K562 (cell line): ENCODE data around the gene FAM53A. TPM values are rescaled to one million over a fixed set of nuclear protein-coding genes. Genes with fewer than 3 reads are reported as not detected.
A peak's percentile ranks its signal among the peaks of the same experiment; 100 is the strongest.

Experiments
- ATAC-seq: fragments of 200-7000 bp; cut with Tn5 transposase; 3 replicates; pipeline ENCODE4 v1.9.1; 2020; ENCODE audit warnings: moderate library complexity
- BruUV-seq: library from RNA; stranded (reverse); fragments of 400-500 nt; replicated peaks from 2 replicates; lab custom pipeline; 2021; lab: Mats Ljungman, UMichigan
- CTCF ChIA-PET: fragments of 300-600 bp; formaldehyde crosslinking; extraction: SDS; loops from one replicate; lab custom pipeline; 2021; ENCODE audit warnings: low intra/inter-chr PET ratio; lab: Yijun Ruan, JAX
- POLR2A ChIA-PET: fragments of 300-600, 350-650 bp; sonication (Branson Sonifier 250); formaldehyde crosslinking; extraction: SDS; loops from one replicate; lab custom pipeline; 2021; ENCODE audit warnings: antibody characterized with exemption, inconsistent platforms; lab: Yijun Ruan, JAX
- DNase-seq, 4 experiments: peaks; one replicate each; pipeline versions ENCODE4 v3.0.0 to v3.0.0-alpha.2; 2011 to 2018; ENCODE audit warnings: low spot score in 3 of 4, mixed read lengths in 3 of 4; ENCODE audit errors: extremely low read depth in 1 of 4
- FAIRE-seq: peaks from 2 replicates; lab custom pipeline; 2011; peaks lifted over from hg19 to GRCh38; lab: Jason Lieb, UNC
- H2AFZ ChIP-seq: 2 replicates; pipeline ENCODE4 v1.6.0; 2011; ENCODE audit warnings: low read depth, low read length, control low read depth, inconsistent platforms
- H3K27ac ChIP-seq: fragments of 200-600 bp; 3 replicates; pipeline ENCODE4 v1.8.0; 2011; ENCODE audit warnings: low read depth, mild to moderate bottlenecking, control low read depth, inconsistent platforms, low read length, moderate library complexity, mixed read lengths; ENCODE audit errors: extremely low read depth
- H3K27me3 ChIP-seq, 2 experiments: fragments of 300-600 bp in 1 of 2; 2 replicates in 1 of 2; 3 replicates in 1 of 2; pipeline versions ENCODE4 v1.6.0 to v1.8.0; 2011; ENCODE audit warnings: inconsistent platforms in 2 of 2, low read length in 2 of 2, mild to moderate bottlenecking in 1 of 2, mixed read lengths in 1 of 2, moderate library complexity in 1 of 2; ENCODE audit not compliant: control insufficient read depth in 2 of 2, insufficient read depth in 2 of 2
- H3K36me3 ChIP-seq: fragments of 300-600 bp; 3 replicates; pipeline ENCODE4 v1.8.0; 2011; ENCODE audit warnings: mild to moderate bottlenecking, low read length, inconsistent platforms; ENCODE audit not compliant: control insufficient read depth, insufficient read depth
- H3K4me1 ChIP-seq, 2 experiments: fragments of 200-600 bp in 1 of 2; replicated peaks in 1 of 2; 2 replicates in 1 of 2; 3 replicates in 1 of 2; pipeline versions ENCODE4 v1.5.1 to v1.8.0; 2011; ENCODE audit warnings: inconsistent platforms in 2 of 2, low read length in 2 of 2, mild to moderate bottlenecking in 1 of 2, mixed read lengths in 1 of 2, moderate library complexity in 1 of 2; ENCODE audit not compliant: control insufficient read depth in 2 of 2, insufficient read depth in 2 of 2
- H3K4me2 ChIP-seq: 2 replicates; pipeline ENCODE4 v1.6.1; 2011; ENCODE audit warnings: low read length, control low read depth, inconsistent platforms, mixed read lengths; ENCODE audit not compliant: insufficient read depth
- H3K4me3 ChIP-seq: fragments of 200-600 bp; sonication (generic), shearing (Covaris generic); 2 replicates; pipeline ENCODE4 v1.5.1; 2016; ENCODE audit warnings: control low read depth, inconsistent platforms
- H3K79me2 ChIP-seq: fragments of 200-600 bp; 3 replicates; pipeline ENCODE4 v1.8.0; 2011; ENCODE audit warnings: low read length, inconsistent platforms; ENCODE audit not compliant: control insufficient read depth, insufficient read depth
- H3K9ac ChIP-seq, 2 experiments: 2 replicates each; pipeline versions ENCODE4 v1.6.0 to v1.6.1; 2011; ENCODE audit warnings: low read depth in 2 of 2, low read length in 2 of 2, control low read depth in 1 of 2, inconsistent platforms in 1 of 2, mild to moderate bottlenecking in 1 of 2, mixed read lengths in 1 of 2; ENCODE audit not compliant: insufficient read depth in 1 of 2
- H3K9me1 ChIP-seq: one replicate; pipeline ENCODE4 v1.6.0; 2011; ENCODE audit warnings: inconsistent platforms, mild to moderate bottlenecking, low read length, moderate library complexity; ENCODE audit not compliant: control insufficient read depth, insufficient read depth
- H3K9me3 ChIP-seq: replicated peaks from 2 replicates; pipeline ENCODE4 v1.5.1; 2011; ENCODE audit warnings: low read depth, low read length, inconsistent platforms; ENCODE audit not compliant: control insufficient read depth, insufficient read depth
- H4K20me1 ChIP-seq: replicated peaks from 2 replicates; pipeline ENCODE4 v1.6.1; 2011; ENCODE audit warnings: low read length, inconsistent platforms, mixed read lengths; ENCODE audit not compliant: control insufficient read depth, insufficient read depth
- GTF2A2 ChIP-seq: IDR thresholded peaks from 2 replicates; pipeline ENCODE4 v1.6.1; 2016; ENCODE audit warnings: mild to moderate bottlenecking, missing genetic modification characterization, missing compliant biosample characterization
- STAT5A ChIP-seq: IDR thresholded peaks from 2 replicates; pipeline ENCODE4 v1.6.1; 2012; ENCODE audit warnings: low read length, inconsistent platforms, borderline replicate concordance
- WGBS: fragments of 100-300 bp; shearing (Covaris generic); methylation state at CpG from one replicate; pipeline ENCODE4 v1.1.6; 2016; ENCODE audit warnings: low coverage, mixed read lengths; ENCODE audit not compliant: insufficient coverage; ENCODE audit errors: missing lambda C conversion rate; 5-methylcytosine and 5-hydroxymethylcytosine counted together
- in situ Hi-C: fragments of 300-500 bp; cut with MboI; formaldehyde crosslinking; loops from 4 replicates; pipeline ENCODE4 v1.15.0; 2018; ENCODE audit warnings: inconsistent platforms, mixed read lengths
- intact Hi-C: fragments of 100-400 bp; cut with micrococcal nuclease; formaldehyde crosslinking; loops from 2 replicates; pipeline ENCODE4 v1.14.2; 2022
- polyA plus RNA-seq, 8 experiments: library from polyadenylated mRNA; depleted of rRNA in 4 of 8; stranded (reverse) in 5 of 8; unstranded in 3 of 8; fragments of >200 nt; fragmentation: Nextera tagmentation in 2 of 8; fragmentation: Illumina TruSeq in 1 of 8; extraction: Ambion mirVana in 2 of 8; extraction: Trizol in 1 of 8; gene quantifications; 2 replicates each; pipeline versions ENCODE4 v1.2.1 to v1.2.3, GENCODE V29; 2011 to 2014; ENCODE audit warnings: inconsistent platforms in 1 of 8, missing spikeins in 1 of 8
- total RNA-seq, 7 experiments: library from RNA; depleted of rRNA in 6 of 7; stranded (reverse); fragments of >200 nt in 6 of 7; fragmentation: Illumina TruSeq in 2 of 7; extraction: Trizol in 2 of 7; gene quantifications; 2 replicates each; pipeline versions ENCODE4 v1.2.1 to v1.2.3, GENCODE V29; 2011 to 2021; ENCODE audit warnings: low replicate concordance in 1 of 7
- TF ChIP-seq, protein P1 (sequence below): fragments of 200-800 bp; sonication (Bioruptor generic); IDR thresholded peaks from 2 replicates; pipeline ENCODE4 v1.6.1; 2016; ENCODE audit warnings: missing genetic modification characterization, missing compliant biosample characterization

Gene FAM53A
- total and polyA plus RNA-seq, 9 of the 15 experiments (the other 6 are each of a cell fraction or from before 2014, with no cell fraction given): 0.53 to 2.7 (median 1.4) TPM; not detected in 2

DNA sequence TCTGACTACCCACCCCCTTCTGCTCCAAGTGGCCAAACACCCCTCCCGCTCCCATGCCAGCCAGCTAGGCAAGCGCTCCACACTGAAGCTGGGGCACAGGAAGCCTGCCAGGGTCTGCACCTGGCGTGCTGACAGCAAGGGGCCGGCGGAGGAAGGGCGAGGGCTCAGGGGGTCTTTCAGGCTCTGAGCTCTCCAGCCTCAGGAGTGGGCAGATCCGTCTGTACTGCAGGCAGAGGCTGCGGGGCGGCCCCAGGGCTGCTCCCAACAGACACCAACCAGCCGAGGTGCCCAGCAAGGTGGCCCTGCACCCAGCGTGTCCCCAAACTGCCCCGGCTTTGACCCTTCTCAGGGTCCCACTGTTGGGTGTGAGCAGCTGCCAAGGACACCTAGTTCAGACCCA lies 14.8 kb downstream of the FAM53A start:
- ATAC-seq: no peak
- Histone ChIP-seq H3K27me3 (no peaks in the 10 kb centered on the region), H3K27ac (no peak overlapping the region), H3K36me3 (no peaks in the 10 kb centered on the region), H3K79me2 (no peaks in the 10 kb centered on the region), H3K9me1 (no peaks in the 10 kb centered on the region), H4K20me1 (no peaks in the 10 kb centered on the region), H3K4me2 (no peak overlapping the region), H3K4me1 (peaks cover 0 to 34% of the 10 kb centered on the region in 2 experiments; a peak in 2 of 5 replicates), H2AFZ (no peak overlapping the region), H3K9me3 (no peaks in the 10 kb centered on the region), H3K4me3 (no peak overlapping the region), H3K9ac (0 out of 4 replicates have a peak overlapping the region, but pooled peaks of 1 of the 2 experiments have one; percentile 6)
- CTCF ChIA-PET: no interaction called here
- no peak for DNase-seq
- in situ Hi-C loops: no loop called here
- WGBS: 36% methylated on average over 12 of the region's 12 CpGs
- FAIRE-seq: no peak
- TF ChIP-seq, protein P1, sequence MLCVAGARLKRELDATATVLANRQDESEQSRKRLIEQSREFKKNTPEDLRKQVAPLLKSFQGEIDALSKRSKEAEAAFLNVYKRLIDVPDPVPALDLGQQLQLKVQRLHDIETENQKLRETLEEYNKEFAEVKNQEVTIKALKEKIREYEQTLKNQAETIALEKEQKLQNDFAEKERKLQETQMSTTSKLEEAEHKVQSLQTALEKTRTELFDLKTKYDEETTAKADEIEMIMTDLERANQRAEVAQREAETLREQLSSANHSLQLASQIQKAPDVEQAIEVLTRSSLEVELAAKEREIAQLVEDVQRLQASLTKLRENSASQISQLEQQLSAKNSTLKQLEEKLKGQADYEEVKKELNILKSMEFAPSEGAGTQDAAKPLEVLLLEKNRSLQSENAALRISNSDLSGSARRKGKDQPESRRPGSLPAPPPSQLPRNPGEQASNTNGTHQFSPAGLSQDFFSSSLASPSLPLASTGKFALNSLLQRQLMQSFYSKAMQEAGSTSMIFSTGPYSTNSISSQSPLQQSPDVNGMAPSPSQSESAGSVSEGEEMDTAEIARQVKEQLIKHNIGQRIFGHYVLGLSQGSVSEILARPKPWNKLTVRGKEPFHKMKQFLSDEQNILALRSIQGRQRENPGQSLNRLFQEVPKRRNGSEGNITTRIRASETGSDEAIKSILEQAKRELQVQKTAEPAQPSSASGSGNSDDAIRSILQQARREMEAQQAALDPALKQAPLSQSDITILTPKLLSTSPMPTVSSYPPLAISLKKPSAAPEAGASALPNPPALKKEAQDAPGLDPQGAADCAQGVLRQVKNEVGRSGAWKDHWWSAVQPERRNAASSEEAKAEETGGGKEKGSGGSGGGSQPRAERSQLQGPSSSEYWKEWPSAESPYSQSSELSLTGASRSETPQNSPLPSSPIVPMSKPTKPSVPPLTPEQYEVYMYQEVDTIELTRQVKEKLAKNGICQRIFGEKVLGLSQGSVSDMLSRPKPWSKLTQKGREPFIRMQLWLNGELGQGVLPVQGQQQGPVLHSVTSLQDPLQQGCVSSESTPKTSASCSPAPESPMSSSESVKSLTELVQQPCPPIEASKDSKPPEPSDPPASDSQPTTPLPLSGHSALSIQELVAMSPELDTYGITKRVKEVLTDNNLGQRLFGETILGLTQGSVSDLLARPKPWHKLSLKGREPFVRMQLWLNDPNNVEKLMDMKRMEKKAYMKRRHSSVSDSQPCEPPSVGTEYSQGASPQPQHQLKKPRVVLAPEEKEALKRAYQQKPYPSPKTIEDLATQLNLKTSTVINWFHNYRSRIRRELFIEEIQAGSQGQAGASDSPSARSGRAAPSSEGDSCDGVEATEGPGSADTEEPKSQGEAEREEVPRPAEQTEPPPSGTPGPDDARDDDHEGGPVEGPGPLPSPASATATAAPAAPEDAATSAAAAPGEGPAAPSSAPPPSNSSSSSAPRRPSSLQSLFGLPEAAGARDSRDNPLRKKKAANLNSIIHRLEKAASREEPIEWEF (CRISPR knock-in tag): no peak
- TF ChIP-seq STAT5A: no peak
- no peak for TF ChIP-seq GTF2A2
- BruUV-seq: no TSS peak
- POLR2A ChIA-PET: no interaction called here
- intact Hi-C loops: no loop called here
